Trophoblast cell (in vitro differentiated cells and primary cell): ENCODE data around the gene TFB2M.

ENCODE experiments used
- DNase-seq, 2 donors: peaks; one replicate each; pipeline ENCODE4 v3.0.0-alpha.2; 2016
- H2AFZ ChIP-seq: 2 replicates; pipeline ENCODE4 v1.6.1; 2013; ENCODE audit warnings: low read length, moderate library complexity, mild to moderate bottlenecking; ENCODE audit not compliant: insufficient read depth, poor library complexity
- H2AK5ac ChIP-seq: 2 replicates; pipeline ENCODE4 v1.6.1; 2013; ENCODE audit warnings: mild to moderate bottlenecking, low read length
- H2BK120ac ChIP-seq: 2 replicates; pipeline ENCODE4 v1.6.1; 2013; ENCODE audit warnings: low read length, mild to moderate bottlenecking, moderate library complexity; ENCODE audit not compliant: insufficient read depth, poor library complexity
- H2BK12ac ChIP-seq: 2 replicates; pipeline ENCODE4 v1.6.1; 2013; ENCODE audit warnings: mild to moderate bottlenecking, low read length, moderate library complexity
- H2BK5ac ChIP-seq: 2 replicates; pipeline ENCODE4 v1.6.1; 2013; ENCODE audit warnings: low read length, low read depth, moderate library complexity, mild to moderate bottlenecking; ENCODE audit not compliant: poor library complexity
- H3K14ac ChIP-seq: 2 replicates; pipeline ENCODE4 v1.6.1; 2013; ENCODE audit warnings: mild to moderate bottlenecking, low read length
- H3K18ac ChIP-seq: 2 replicates; pipeline ENCODE4 v1.6.1; 2013; ENCODE audit warnings: mild to moderate bottlenecking, low read length
- H3K23ac ChIP-seq: 2 replicates; pipeline ENCODE4 v1.6.1; 2013; ENCODE audit warnings: low read length
- H3K27ac ChIP-seq: 2 replicates; pipeline ENCODE4 v1.5.1; 2013; ENCODE audit warnings: low read depth, mild to moderate bottlenecking, inconsistent platforms, low read length, moderate library complexity
- H3K27me3 ChIP-seq: 2 replicates; pipeline ENCODE4 v1.6.1; 2013; ENCODE audit warnings: inconsistent platforms, mild to moderate bottlenecking, low read length, moderate library complexity; ENCODE audit not compliant: insufficient read depth
- H3K36me3 ChIP-seq, 2 experiments: 1 replicate in 1 of 2; 2 replicates in 1 of 2; pipeline ENCODE4 v1.6.1; 2013; ENCODE audit warnings: low read length in 2 of 2, mild to moderate bottlenecking in 2 of 2, moderate library complexity in 1 of 2; ENCODE audit not compliant: insufficient read depth in 2 of 2, control insufficient read depth in 1 of 2
- H3K4ac ChIP-seq: 2 replicates; pipeline ENCODE4 v1.6.1; 2013; ENCODE audit warnings: low read depth, mild to moderate bottlenecking, low read length, moderate library complexity
- H3K4me1 ChIP-seq, 2 experiments: 1 replicate in 1 of 2; 2 replicates in 1 of 2; pipeline ENCODE4 v1.6.1; 2013; ENCODE audit warnings: low read length in 2 of 2, mild to moderate bottlenecking in 2 of 2, moderate library complexity in 1 of 2; ENCODE audit not compliant: insufficient read depth in 2 of 2, control insufficient read depth in 1 of 2
- H3K4me2 ChIP-seq: 2 replicates; pipeline ENCODE4 v1.6.1; 2013; ENCODE audit warnings: inconsistent platforms, mild to moderate bottlenecking, low read length, moderate library complexity
- H3K4me3 ChIP-seq: 2 replicates; pipeline ENCODE4 v1.5.1; 2013; ENCODE audit warnings: mild to moderate bottlenecking, low read depth, low read length, inconsistent platforms
- H3K79me1 ChIP-seq: one replicate; pipeline ENCODE4 v1.6.1; 2013; ENCODE audit warnings: low read length
- H3K79me2 ChIP-seq: 2 replicates; pipeline ENCODE4 v1.6.1; 2013; ENCODE audit warnings: low read length, mild to moderate bottlenecking; ENCODE audit not compliant: control insufficient read depth, insufficient read depth, poor library complexity
- H3K9ac ChIP-seq: 2 replicates; pipeline ENCODE4 v1.6.1; 2013; ENCODE audit warnings: mild to moderate bottlenecking, low read length
- H3K9me3 ChIP-seq: 2 replicates; pipeline ENCODE4 v1.6.1; 2013; ENCODE audit warnings: low read depth, mild to moderate bottlenecking, control low read depth, inconsistent platforms, low read length; ENCODE audit not compliant: insufficient read depth
- H4K12ac ChIP-seq: 2 replicates; pipeline ENCODE4 v1.6.1; 2013; ENCODE audit warnings: low read depth, mild to moderate bottlenecking, low read length, moderate library complexity
- H4K8ac ChIP-seq: 2 replicates; pipeline ENCODE4 v1.6.1; 2013; ENCODE audit warnings: low read depth, mild to moderate bottlenecking, low read length, moderate library complexity
- H4K91ac ChIP-seq: one replicate; pipeline ENCODE4 v1.6.1; 2013; ENCODE audit warnings: low read depth, mild to moderate bottlenecking, low read length, moderate library complexity
- WGBS: extraction: QIAGEN DNeasy Blood & Tissue Kit; methylation state at CpG from one replicate; pipeline ENCODE4 v1.1.7; 2013; ENCODE audit warnings: missing lambda C conversion rate; ENCODE audit not compliant: insufficient read length, insufficient coverage; ENCODE audit errors: extremely low coverage; 5-methylcytosine and 5-hydroxymethylcytosine counted together

The TFB2M gene

DNA sequence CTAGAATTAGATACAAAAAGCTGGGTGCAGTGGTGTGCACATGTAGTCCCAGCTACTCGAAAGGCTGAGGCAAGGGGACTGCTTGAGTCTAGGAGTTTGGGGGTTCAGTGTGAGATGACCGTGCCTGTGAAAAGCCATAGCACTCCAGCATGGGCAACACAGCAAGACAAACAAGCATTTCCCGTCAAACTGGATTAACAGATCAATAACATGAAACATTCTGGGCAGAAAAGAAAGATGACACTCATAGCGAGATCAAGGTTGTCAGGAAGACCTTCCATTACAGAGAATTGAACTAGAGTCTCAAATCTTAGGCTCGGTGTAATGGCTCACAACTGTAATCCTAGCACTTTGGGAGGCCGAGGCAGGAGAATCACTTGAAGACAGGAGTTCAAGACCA lies 14.0 kb downstream of the TFB2M start:
- H3K79me1 ChIP-seq, result no peaks in the 10 kb centered on the region
- peak overlapping the region; percentile 81 for H3K23ac ChIP-seq

DNA sequence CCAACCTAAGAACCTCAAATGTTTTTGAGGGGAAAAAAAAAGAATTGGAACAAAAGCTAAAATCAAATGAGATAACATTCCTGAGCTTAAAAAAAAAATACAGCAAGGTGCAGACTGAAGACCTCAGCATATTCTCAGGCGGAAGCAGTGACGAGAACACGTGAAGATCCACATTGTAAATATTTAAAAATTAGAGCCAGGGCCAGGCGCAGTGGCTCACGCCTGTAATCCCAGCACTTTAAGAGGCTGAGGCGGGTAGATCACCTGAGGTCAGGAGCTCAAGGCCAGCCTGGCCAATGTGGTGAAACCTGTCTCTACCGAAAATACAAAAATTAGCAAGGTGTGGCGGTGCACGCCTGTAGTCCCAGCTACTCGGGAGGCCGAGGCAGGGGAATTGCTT lies 15.7 kb downstream of the TFB2M start:
- Histone ChIP-seq H3K9ac (no peak overlapping the region), H3K4me2 (no peak overlapping the region), H3K27me3 (no peaks in the 10 kb centered on the region), H3K79me1 (no peaks in the 10 kb centered on the region), H4K12ac (no peak overlapping the region), H3K9me3 (no peaks in the 10 kb centered on the region), H3K23ac (no peak overlapping the region), H2AFZ (no peak overlapping the region), H2BK5ac (no peak overlapping the region), H3K79me2 (no peaks in the 10 kb centered on the region), H4K91ac (no peak overlapping the region), H3K4ac (no peak overlapping the region), H3K36me3 (peaks cover 28 to 30% of the 10 kb centered on the region in 2 experiments), H3K4me1 (peaks cover 0 to 1% of the 10 kb centered on the region in 2 experiments), H3K27ac (no peak overlapping the region), H2AK5ac (no peak overlapping the region), H2BK120ac (no peak overlapping the region), H3K18ac (no peak overlapping the region), H3K14ac (no peak overlapping the region), H2BK12ac (no peak overlapping the region), H4K8ac (no peak overlapping the region), H3K4me3 (no peak overlapping the region)
- no peak for DNase-seq
- no CpG with 5 or more reads among the region's 11 CpGs for WGBS

More for the DNA sequence above, 14.0 kb downstream of the TFB2M start:
- no peak overlapping the region for H3K14ac ChIP-seq
- no peaks in the 10 kb centered on the region for H3K27me3 ChIP-seq
- no peak overlapping the region for H3K18ac ChIP-seq
- no peak for DNase-seq
- no peak overlapping the region for H2AK5ac ChIP-seq
- no peak overlapping the region for H4K91ac ChIP-seq
- peaks cover 0 to 1% of the 10 kb centered on the region in 2 experiments for H3K4me1 ChIP-seq
- H3K9me3 ChIP-seq, result no peaks in the 10 kb centered on the region
- no peak overlapping the region for H3K9ac ChIP-seq
- H3K4me3 ChIP-seq, result no peak overlapping the region
- WGBS, result no CpG with 5 or more reads among the region's 6 CpGs
- H3K27ac ChIP-seq, result no peak overlapping the region
- no peak overlapping the region for H2BK120ac ChIP-seq
- H4K8ac ChIP-seq, result no peak overlapping the region
- no peak overlapping the region for H4K12ac ChIP-seq
- peaks cover 25 to 30% of the 10 kb centered on the region in 2 experiments for H3K36me3 ChIP-seq
- H2BK12ac ChIP-seq, result no peak overlapping the region
- H3K4ac ChIP-seq, result no peak overlapping the region
- H3K79me2 ChIP-seq, result no peaks in the 10 kb centered on the region
- H2BK5ac ChIP-seq, result no peak overlapping the region
- no peak overlapping the region for H3K4me2 ChIP-seq
- no peak overlapping the region for H2AFZ ChIP-seq

DNA sequence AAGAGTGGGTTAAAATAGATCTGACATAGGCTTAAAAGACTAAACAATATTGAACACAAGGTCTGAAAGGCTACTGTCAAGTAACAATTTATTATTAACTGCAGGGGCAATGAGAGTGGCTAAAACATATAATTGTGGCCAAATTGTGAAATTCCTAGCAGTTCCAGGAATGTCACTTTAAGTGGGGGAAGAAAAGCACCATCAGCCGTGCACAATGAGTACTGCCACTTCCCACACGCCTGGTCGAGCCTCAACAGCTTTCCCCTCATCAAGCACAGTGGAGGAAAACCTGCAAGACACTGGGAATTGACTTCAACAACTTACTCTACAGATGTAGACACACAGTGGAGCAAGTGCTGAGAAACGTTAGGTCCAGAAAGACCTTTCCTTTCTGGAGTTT lies 16.4 kb downstream of the TFB2M start:
- no CpG with 5 or more reads among the region's 4 CpGs for WGBS
- Histone ChIP-seq H2BK5ac (no peak overlapping the region), H3K36me3 (peaks cover 24 to 31% of the 10 kb centered on the region in 2 experiments), H3K79me1 (no peaks in the 10 kb centered on the region), H2BK120ac (no peak overlapping the region), H4K91ac (no peak overlapping the region), H2AK5ac (no peak overlapping the region), H3K4ac (no peak overlapping the region), H4K8ac (no peak overlapping the region), H3K9me3 (no peaks in the 10 kb centered on the region), H2BK12ac (no peak overlapping the region), H3K79me2 (no peaks in the 10 kb centered on the region), H3K23ac (no peak overlapping the region), H3K27me3 (no peaks in the 10 kb centered on the region), H3K4me2 (no peak overlapping the region), H3K18ac (no peak overlapping the region), H3K14ac (no peak overlapping the region), H4K12ac (no peak overlapping the region), H3K27ac (no peak overlapping the region), H3K4me1 (peaks cover 0 to 1% of the 10 kb centered on the region in 2 experiments), H3K9ac (no peak overlapping the region), H3K4me3 (no peak overlapping the region), H2AFZ (no peak overlapping the region)
- DNase-seq, result no peak

DNA sequence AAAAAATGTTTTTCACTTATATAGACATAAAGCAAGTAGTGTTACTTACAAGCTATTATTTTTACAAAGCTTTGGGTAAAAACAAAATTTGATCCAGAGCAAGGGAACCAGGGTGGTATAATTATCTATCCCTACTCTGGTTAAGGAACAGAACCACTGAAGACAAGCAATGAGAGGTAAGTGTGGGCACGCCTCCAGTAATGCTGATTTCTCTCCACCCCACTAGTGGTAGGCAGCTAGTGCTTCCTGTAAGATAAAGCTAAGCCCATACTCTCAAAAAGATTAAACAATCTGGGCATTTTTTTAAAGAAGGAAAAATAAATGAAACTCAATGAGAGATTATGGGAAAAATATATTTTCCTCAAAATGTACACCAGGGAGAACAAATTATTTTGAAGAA lies 22.1 kb downstream of the TFB2M start:
- Histone ChIP-seq H4K91ac (no peak overlapping the region), H3K4me1 (no peaks in the 10 kb centered on the region), H3K14ac (no peak overlapping the region), H3K36me3 (peaks cover 18 to 22% of the 10 kb centered on the region in 2 experiments), H4K8ac (no peak overlapping the region), H3K9ac (no peak overlapping the region), H3K27me3 (no peaks in the 10 kb centered on the region), H2BK12ac (no peak overlapping the region), H3K4me2 (no peak overlapping the region), H3K79me2 (no peaks in the 10 kb centered on the region), H4K12ac (no peak overlapping the region), H2BK5ac (no peak overlapping the region), H3K9me3 (no peaks in the 10 kb centered on the region), H2AK5ac (no peak overlapping the region), H3K18ac (no peak overlapping the region), H3K79me1 (no peaks in the 10 kb centered on the region), H3K4me3 (no peak overlapping the region), H2AFZ (no peak overlapping the region), H2BK120ac (no peak overlapping the region), H3K23ac (no peak overlapping the region), H3K4ac (no peak overlapping the region), H3K27ac (no peak overlapping the region)
- no peak for DNase-seq
- WGBS, result no CpG with 5 or more reads among the region's 1 CpG
